GM12801 (cell line): ENCODE data around the gene GNAO1.

ENCODE experiments used
- CTCF ChIP-seq: IDR thresholded peaks from one replicate; pipeline ENCODE4 v1.5.1; 2011; ENCODE audit warnings: control low read depth; ENCODE audit not compliant: insufficient read length; ENCODE audit errors: extremely low read depth

Gene GNAO1

DNA sequence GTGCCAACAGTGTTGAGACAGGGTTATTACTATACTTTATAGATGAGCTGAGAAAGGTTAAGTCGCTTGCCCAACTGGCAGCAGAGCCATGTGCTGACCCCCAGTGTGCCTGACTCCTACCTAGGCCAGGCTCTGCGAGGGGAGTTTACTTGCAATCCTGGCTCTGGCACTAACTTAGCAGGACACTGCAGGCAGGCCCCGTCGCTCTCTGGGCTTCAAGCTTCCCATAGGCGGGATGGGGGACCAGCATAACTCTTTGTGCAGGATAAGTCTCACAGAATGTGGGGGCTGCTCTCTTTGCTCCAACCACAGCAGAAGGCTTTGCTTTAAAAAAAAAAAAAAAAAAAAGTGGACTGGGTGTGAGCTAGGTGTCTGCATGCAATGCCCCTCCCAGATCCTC, 102.7 kb downstream of the GNAO1 start:
- no peak for TF ChIP-seq CTCF

DNA sequence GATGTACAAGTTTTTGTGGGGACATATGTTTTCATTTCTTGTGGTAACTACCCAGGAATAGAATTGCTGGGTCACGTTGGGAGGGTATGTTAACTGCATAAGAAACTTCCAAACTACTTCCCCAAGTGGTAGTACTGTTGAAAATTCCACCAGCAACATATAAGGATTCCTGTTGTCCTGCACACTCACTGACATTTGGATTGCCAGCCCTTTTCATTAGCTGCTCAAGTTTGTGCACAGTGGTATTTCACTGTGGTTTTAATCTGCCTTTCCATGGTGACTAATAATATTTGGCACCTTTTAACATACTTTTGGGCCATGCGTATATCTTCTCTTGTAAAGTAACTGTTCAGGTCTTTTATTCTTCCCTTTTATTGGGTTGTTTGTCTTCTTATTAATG, 103.3 kb downstream of the GNAO1 start:
- TF ChIP-seq CTCF = no peak

DNA sequence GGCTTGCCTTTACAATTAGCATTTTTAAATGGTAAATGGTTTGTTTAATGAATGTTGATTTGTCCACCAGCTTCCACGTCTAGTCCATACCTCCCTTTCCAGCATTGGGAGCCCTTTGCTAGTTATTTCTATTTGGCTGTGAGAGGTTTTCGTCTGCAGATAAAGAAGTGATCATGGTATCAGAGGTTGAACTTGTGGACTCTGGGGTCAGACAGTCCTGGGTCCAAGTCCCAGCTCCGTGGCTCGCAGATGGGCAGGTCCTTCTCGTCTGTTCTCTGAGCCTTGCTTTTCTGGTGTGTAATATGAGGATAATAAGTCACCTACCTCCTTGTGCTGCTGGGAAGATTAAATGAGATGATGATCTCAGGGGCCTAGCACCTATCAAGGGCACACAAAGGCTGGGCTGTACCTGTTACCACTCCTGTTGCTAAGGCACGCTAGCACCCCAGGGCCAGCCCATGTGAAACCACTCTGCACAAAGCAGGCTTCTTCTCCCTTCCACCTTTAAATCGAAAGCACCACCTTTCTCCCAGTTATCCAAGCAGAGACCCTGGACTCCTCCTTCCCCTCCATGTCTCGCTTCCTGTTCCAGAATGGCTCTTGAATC, 103.9 kb downstream of the GNAO1 start:
- no peak for TF ChIP-seq CTCF

DNA sequence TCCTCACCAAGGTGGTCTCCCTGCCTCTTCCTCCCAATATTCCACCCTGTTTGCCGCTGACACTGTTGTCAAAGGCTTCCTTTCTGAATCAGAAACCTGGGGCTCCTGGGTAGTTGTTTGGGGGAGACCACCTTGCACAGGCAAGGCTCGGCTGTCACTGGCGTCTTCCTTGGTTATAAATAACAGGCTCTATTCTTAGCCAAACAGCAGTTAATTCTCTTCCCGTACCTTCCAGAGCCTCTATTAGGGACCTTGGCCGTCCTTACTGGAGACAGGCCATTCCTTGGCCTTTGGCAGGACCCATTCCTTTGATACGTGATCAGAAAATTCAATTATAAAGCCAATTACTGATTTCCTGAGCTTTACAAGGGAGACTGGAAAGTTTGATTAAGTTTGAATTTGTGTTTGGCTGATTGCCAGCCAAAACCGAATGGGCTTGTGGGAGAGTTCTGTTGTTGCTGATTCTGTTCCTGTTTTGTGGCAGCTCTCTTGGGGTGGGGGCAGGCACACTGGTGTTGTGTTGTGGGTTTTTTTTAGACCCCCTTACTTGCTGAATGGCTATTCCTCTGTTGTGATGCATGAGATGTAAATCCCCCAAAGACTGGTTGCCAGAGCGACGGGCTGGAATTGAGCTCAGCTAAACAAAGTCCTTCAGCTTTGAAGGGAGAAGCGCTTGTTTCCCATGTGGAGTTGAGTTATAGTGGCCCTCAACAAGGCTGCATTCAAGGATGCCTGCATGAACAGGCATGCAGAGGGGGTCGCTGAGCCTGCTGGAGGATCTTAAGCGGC, 104.6 kb downstream of the GNAO1 start:
- no peak for TF ChIP-seq CTCF

GRCh38 chr16:56297684-56298083, 106.4 kb downstream of the GNAO1 start:
- no peak for TF ChIP-seq CTCF

DNA sequence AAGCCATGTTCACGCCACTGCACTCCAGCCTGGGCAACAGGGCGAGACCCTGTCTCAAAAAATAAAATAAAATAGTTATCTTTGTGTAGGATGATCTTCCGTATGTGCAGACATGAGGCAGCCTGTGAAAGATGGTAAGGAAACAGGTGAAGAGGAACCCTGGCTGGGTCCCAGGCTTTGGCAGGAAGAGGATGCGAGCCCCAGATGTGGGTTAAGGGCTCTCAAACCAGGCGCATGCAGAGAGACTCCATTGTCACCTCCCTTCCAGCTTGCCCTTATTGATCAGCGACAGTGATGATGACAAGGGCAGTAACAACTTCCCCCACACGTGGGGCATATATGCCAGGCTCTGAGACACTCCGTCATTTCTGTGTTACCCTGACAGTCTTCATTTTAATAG, 106.8 kb downstream of the GNAO1 start:
- TF ChIP-seq CTCF = no peak

DNA sequence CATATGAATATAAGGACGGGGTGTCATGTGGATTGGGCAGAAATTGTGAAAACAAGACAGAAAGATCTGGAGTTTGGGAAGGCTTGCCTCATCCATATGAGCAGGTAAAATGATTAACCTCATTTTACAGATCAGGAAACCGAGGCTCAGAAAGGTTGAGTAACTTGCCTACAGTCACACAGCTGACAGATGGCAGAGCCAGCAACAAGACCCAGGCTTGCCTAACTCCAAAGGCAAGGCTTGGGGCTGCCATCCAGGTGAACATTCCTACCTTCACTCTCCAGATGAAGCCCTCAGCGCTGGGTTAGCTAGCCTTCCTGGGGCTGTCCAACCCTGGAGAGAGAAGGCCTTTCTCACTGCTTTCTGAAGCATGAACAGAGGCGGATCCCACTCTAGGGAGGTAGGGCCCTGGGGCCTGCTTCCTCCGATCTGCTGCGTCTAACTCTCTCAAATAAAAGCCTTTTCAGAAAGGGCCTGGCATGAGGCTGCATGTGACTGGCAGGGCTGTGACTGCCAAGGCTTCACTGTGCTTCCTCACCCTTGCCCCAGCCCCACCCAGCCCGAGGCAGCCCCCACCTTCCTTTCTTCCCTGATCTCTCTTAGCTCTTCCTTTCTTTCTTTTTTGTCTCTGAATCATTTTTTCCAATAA, 107.8 kb downstream of the GNAO1 start:
- no peak for TF ChIP-seq CTCF
